Stimulated activated CD4-positive, alpha-beta T cell treated with anti-CD3 and anti-CD28 coated beads, TNF-alpha, amount 100 ng/mL, for 48 hours (primary cell): ENCODE results near the gene NRG2.

Experiments
- DNase-seq, 3 donors: peaks; one replicate each; pipeline ENCODE4 v3.0.0-alpha.2; 2020; ENCODE audit warnings: low read depth in 3 of 3

Gene NRG2

DNA sequence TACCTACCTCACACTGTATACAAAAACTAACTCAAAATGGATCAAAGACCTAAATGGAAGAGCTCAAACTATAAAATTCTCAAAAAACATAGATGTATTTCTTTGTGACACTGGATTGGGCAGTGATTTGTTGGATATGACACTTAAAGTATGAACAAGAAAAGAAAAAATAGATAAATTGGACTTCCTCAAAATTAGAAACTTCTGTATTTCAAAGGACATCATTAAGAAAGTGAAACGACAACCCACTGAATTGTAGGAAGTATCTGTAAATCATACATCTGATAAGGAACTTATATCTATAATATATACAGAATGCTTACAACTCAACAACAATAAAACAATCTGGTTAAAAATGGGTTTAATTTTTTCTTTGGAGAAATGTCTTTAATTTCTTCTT, 96.7 kb downstream of the NRG2 start:
- no peak for DNase-seq

- no peak for DNase-seq
These were observed 97.1 kb downstream of the NRG2 start for GRCh38 chr5:139946006-139946405.

DNA sequence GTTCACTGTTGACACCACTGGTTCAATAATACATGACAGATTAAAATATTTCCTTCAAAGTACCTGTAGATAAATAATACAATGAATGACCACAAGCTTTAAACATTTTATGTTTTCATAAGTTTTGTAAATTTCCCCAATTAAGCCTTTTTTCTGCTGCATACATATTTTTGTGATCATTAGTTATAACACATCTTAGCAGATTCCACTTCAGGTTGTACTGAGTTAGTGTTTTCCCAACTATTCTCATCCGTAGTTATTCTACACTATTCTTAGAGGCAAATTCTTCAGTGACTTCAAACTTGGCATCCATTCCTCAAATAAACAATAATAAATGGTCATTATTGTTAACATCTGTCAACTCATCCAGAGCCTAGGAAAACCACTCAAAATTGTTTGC, 100.9 kb downstream of the NRG2 start:
- DNase-seq = no peak

DNA sequence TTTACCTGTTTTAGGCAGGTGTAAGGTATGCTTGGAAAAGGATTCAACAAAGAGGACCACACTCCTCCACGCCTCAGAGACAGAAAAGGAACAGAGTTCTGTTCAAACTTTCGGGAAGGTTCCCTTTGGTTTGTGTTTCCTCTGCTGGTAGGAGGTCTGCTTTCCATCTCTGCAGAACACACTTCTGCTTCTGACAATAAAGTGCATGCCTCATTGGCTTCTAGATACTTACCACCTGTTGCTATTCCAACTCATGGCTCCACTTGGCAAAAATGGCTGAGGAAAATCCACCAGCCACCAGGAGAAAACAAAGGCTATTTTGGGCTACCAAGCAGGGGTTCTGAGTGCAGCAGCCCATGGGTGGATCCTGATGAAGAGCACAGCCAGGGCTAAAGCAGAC, 112.7 kb downstream of the NRG2 start:
- no peak for DNase-seq

GRCh38 chr5:139926797-139927503, 116.1 kb downstream of the NRG2 start:
- no peak for DNase-seq

DNA sequence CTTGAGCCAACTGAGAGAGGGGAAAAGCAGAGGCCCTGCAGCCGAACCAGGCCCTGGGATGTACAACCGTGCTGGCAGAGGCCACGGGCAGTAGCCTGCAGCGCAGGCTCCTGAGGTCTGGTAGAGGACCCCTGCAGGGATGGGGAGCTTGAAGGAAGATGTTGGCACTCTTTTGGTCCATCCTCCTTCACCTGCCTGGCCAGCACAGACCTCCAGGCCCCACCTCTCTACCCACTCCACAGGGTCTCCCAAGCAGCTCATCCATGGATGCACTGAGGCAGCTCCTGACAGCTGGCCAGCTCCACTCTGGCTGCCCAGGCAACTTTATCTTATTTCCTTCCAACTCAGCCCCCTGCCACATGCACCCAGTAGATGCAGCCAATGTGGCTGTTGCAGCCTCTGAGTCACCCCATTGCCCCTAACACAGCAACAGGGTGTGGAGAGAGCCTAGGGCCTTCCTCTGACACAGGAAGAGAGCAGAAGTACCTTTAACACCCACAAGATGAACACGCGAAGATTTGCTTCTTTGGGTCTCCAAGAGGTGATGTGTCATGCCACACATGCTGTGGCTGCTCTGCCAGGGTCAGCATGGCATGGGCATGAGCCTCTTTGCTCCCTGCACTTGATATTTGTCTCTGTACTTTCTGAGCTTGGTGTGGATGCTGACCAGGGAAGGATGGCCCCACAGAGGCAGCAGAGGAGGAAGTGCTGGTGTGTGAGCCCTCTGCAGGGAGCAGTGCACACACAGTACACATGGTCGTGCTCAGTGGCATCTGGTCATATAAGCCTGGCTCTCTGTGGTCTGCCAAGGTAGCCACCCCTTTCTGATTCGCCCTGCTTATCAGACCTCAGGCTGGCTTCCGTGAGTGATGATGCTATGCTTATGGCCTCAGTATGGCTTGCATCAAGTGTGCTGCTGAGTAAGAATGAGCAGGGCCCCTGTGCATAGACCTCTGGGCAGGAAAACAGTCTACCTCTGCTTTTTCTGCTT, 117.2 kb downstream of the NRG2 start:
- no peak for DNase-seq

DNA sequence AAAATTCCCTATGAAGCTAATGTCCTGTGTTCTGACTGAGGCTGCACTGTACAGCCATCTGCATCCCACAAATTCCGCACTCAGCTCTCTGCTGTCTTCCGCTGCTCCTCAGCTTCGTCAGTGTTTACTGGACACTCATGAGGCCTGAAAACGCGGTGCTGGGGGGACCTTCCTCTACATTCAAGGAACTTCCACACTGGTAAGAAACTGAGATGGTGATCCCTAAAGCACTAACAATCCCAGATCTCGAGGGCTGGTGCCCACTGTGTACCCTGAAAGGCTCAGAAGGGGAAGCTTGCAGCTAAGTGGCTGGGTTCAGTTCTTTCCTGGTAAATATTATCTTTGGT, 117.9 kb downstream of the NRG2 start:
- no peak for DNase-seq

- no peak for DNase-seq
These were observed 118.5 kb downstream of the NRG2 start for GRCh38 chr5:139924294-139925215.

- DNase-seq = no peak
These were observed 123.8 kb downstream of the NRG2 start for GRCh38 chr5:139919308-139919707.

- DNase-seq = no peak
These were observed 127.3 kb downstream of the NRG2 start for GRCh38 chr5:139915834-139916233.

DNA sequence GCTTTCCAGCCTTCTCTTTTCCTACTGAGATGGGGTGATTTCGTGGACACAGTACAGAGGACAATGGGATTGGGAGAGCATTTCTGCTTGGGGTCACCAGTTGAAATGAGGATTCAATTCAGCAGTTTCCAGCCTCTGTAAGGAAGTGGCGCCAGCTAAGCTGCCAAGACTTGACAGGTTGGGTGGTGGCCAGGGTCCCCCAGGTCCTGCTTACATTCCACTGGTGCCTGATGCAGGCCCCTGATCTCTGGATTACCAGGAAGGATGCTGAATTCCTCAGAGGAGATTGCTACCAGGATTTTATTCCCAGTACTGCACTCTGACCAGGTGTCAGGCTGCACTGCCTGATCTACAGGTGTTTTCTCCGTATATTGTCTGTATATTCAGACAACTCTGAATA, 127.8 kb downstream of the NRG2 start:
- DNase-seq = no peak

- DNase-seq = no peak
These were observed 128.8 kb downstream of the NRG2 start for GRCh38 chr5:139914218-139914807.

DNA sequence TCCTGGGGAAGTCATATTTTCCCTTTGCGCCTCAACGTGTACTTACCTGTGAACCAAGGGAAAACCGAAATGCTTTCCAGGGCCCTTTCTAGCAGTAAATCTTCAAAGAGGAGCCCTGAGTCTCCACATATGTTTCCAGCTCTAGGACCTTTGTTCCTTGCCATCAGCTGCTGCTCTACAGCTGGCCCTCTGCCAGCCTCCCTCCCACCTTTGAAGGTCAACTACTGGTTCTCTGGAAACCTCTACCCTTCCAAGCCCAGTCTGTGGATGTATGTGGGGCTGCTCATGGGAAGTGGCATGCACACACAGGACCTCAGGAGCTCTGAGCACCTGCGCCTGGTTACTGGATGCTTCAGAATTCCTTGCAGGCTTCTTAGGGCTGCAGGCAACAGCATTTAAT, 130.3 kb downstream of the NRG2 start:
- no peak for DNase-seq

- no peak for DNase-seq
These were observed 130.9 kb downstream of the NRG2 start for GRCh38 chr5:139912158-139912557.

GRCh38 chr5:139911425-139912120, 131.5 kb downstream of the NRG2 start:
- DNase-seq = no peak

- DNase-seq = no peak
These were observed 132.2 kb downstream of the NRG2 start for GRCh38 chr5:139910901-139911300.

DNA sequence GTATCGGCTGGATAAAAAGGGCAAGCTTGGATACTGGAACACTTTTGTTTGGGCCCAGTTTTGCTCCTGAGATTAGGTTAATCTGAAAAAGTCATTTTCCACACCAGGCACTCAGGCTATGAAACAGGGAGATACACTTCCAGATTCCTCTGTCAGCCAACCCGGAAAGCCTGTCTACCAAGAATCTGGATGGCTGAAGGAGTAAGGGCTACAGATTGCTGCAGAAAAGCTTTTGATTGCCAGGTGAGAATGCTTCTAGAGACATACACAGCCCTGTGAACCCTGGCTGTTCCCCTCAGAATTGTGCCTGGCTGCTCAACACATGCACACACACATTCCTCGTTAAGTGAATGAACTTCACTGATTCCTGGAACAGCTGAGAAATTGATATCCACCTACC, 133.1 kb downstream of the NRG2 start:
- DNase-seq = no peak

GRCh38 chr5:139908749-139909148, 134.3 kb downstream of the NRG2 start:
- DNase-seq = no peak

- no peak for DNase-seq
These were observed 136.4 kb downstream of the NRG2 start for GRCh38 chr5:139906661-139907060.

GRCh38 chr5:139904816-139905661, 138.1 kb downstream of the NRG2 start:
- no peak for DNase-seq
